Smooth muscle cell of the brain vasculature (primary cell): ENCODE data around the gene ARMS2.

Experiments used
- DNase-seq: peaks from one replicate; pipeline ENCODE4 v3.0.0-alpha.2; 2012; ENCODE audit warnings: low read depth, low spot score

ARMS2 gene

GRCh38 chr10:122450353-122450990, 4.0 kb upstream of the ARMS2 start:
- no peak for DNase-seq

GRCh38 chr10:122454071-122454470, 382 bp upstream of the ARMS2 start:
- DNase-seq, result no peak

- DNase-seq, result no peak
Observed at GRCh38 chr10:122455376-122456079, 1.1 kb downstream of the ARMS2 start.

GRCh38 chr10:122457934-122458333, 3.5 kb downstream of the ARMS2 start:
- no peak for DNase-seq

GRCh38 chr10:122458693-122459092, 4.2 kb downstream of the ARMS2 start:
- no peak for DNase-seq

GRCh38 chr10:122459561-122460273, 5.3 kb downstream of the ARMS2 start:
- peak; percentile 41 for DNase-seq

- no peak for DNase-seq
Observed at GRCh38 chr10:122460891-122461293, 6.4 kb downstream of the ARMS2 start.

GRCh38 chr10:122461367-122461728, 6.9 kb downstream of the ARMS2 start, which contains the start of gene HTRA1:
Gene HTRA1, plus strand, starts transcription at chr10:122461553. Its CDS starts 100 bp downstream, at chr10:122461653.
- DNase-seq, result no peak

- DNase-seq, result no peak
Observed at GRCh38 chr10:122461729-122462532, 7.5 kb downstream of the ARMS2 start.

- DNase-seq, result no peak
Observed at GRCh38 chr10:122462533-122463465, 8.3 kb downstream of the ARMS2 start.

- DNase-seq, result no peak
Observed at GRCh38 chr10:122463466-122464249, 9.2 kb downstream of the ARMS2 start.

GRCh38 chr10:122464250-122464510, 9.7 kb downstream of the ARMS2 start:
- no peak for DNase-seq

- DNase-seq, result no peak
Observed at GRCh38 chr10:122464586-122464985, 10.1 kb downstream of the ARMS2 start.

- no peak for DNase-seq
Observed at GRCh38 chr10:122465401-122466040, 11.1 kb downstream of the ARMS2 start.

- no peak for DNase-seq
Observed at GRCh38 chr10:122466951-122467381, 12.5 kb downstream of the ARMS2 start.

- DNase-seq, result no peak
Observed at GRCh38 chr10:122467701-122468100, 13.2 kb downstream of the ARMS2 start.

- DNase-seq, result no peak
Observed at GRCh38 chr10:122468307-122468925, 14.0 kb downstream of the ARMS2 start.

- no peak for DNase-seq
Observed at GRCh38 chr10:122468926-122469781, 14.7 kb downstream of the ARMS2 start.
